Loucy (cell line): ENCODE data around the gene SMIM5.

ENCODE experiments used
- EZH2phosphoT487 ChIP-seq: fragments of 200-600 bp; IDR thresholded peaks from 2 replicates; pipeline ENCODE4 v1.6.1; 2018; ENCODE audit warnings: antibody characterized with exemption, mild to moderate bottlenecking, moderate library complexity, borderline replicate concordance
- TF ChIP-seq, protein P1 (sequence below): fragments of 200-600 bp; sonication (generic); conservative IDR thresholded peaks from 2 replicates; pipeline ENCODE4 v1.5.1; 2014; ENCODE audit warnings: mild to moderate bottlenecking, antibody characterized with exemption, low read length

- TF ChIP-seq, protein P1, sequence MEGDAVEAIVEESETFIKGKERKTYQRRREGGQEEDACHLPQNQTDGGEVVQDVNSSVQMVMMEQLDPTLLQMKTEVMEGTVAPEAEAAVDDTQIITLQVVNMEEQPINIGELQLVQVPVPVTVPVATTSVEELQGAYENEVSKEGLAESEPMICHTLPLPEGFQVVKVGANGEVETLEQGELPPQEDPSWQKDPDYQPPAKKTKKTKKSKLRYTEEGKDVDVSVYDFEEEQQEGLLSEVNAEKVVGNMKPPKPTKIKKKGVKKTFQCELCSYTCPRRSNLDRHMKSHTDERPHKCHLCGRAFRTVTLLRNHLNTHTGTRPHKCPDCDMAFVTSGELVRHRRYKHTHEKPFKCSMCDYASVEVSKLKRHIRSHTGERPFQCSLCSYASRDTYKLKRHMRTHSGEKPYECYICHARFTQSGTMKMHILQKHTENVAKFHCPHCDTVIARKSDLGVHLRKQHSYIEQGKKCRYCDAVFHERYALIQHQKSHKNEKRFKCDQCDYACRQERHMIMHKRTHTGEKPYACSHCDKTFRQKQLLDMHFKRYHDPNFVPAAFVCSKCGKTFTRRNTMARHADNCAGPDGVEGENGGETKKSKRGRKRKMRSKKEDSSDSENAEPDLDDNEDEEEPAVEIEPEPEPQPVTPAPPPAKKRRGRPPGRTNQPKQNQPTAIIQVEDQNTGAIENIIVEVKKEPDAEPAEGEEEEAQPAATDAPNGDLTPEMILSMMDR: no peak
- TF ChIP-seq EZH2phosphoT487: no peak
Measured at GRCh38 chr17:75594499-75595283, 38.5 kb upstream of the SMIM5 start.
